ENCODE measurements around the gene IPP. TPM values are rescaled to one million over a fixed set of nuclear protein-coding genes. Genes with fewer than 3 reads are reported as not detected.
A peak's percentile ranks its signal among the peaks of the same experiment; 100 is the strongest.
"Not testable (repeated sequence)": the region's sequence is repeated elsewhere in the genome, so short reads cannot be mapped to it uniquely, and the experiment has no call there.

IPP gene
- total RNA-seq (2014; rRNA removed; shearing (Covaris generic)): 7.3 and 9.6 TPM in 2 replicates

DNA sequence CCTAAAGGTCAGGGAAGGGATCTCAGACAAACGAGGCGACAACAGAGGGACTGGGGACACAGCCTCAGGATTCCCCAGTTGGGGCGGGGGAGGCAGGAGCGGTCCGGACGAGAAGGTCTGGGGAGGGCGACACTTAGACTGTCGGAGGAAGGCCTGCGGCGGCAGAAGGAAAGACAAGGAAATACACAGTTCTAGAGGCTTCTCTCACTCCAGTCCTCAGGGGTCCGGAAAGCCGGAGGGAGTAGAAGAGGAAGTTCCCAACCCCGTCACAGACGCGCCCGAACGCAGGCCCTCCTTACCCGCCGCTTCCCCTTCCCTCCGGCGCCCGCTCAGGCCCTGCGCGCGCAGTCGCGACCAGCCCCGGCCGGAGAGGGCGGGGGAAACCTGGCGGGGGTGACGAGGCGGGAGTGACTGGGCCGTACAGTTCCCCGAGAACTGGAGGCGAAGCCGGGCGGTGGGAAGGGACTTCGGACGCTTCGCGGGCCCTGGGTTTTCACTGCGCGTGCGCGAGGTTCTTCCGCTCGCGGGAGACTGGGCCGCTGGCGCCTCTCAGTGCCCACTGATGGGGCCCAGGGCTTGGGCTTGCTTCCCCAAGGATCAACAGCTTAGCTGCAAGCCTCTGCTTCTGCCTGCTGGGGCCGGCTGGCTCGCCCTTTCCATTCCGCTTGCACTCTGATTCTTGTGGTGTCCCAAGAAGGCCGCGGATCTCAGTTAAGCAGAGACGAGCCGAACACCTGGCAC lies at the start of gene IPP:
TSS of gene IPP (minus strand) at position 356 of the 741 bp plus-strand sequence. CDS start 4,242 bp downstream, outside the sequence.
- peak; percentile 95 for DNase-seq (ENCODE audit: low spot score)

DNA sequence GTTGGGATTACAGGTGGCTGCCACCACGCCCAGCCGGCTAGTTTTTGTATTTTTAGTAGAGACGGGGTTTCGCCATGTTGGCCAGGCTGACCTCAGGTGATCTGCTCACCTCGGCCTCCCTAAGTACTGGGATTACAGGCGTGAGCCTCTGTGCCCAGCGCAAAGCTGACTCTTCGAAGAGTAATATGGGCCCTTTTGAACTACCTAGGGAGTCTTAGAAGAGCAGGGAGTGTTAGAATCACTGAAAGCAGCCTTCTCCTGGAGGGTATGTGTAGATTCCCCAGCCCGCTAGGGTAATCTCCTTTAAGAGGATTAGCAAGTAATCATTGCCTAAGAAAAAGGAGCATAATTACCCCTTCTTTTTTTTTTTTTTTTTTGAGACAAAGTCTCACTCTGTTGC lies 46.5 kb upstream of the IPP start:
- no peak for DNase-seq (ENCODE audit: low spot score)

DNA sequence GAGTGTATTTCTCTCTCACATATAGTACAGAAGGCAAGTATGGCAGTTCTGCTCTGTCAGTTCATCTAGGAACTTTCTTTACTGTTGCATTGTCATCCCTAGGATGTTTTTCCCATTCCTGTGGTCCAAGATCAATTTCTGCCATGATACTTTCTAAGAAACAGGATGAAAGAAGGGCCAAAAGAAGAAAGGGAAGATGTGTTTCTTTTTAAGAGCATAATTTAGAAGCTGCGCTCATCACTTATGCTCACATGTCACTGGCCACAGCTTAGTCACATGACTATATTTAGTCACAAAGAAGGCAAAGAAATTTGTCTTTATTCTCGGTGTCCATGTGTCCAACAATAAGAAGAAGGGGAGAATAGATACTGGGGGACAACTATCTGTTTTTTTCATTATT lies 45.9 kb upstream of the IPP start:
- DNase-seq (ENCODE audit: low spot score): no peak

DNA sequence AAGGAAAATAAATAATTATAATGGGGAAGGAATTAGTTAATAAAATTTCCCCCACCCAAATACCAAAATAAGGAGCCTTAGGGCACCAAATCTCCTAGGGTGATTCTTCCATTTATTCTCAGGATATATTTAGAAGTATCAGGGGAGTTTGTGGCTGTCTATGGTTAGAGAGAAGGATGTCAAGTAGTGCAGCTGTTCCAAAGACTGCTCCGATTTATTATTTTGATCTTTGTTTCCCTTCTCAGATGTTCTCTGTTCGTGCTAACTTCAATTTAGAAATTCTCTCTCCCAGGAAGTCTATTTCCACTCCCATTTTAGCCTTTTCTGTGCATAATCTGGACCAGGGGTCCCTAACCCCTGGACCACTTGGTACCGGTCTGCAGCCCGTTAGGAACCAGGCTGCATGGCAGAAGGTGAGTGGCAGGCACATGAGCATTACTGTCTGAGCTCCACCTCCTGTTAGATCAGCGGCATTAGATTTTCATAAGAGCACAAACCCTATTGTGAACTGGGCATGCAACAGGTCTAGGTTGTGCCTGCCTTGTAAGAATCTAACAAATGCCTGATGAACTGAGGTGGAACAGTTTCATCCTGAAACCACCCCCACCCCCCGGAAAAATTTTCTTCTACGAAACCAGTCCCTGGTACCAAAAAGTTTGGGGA lies 43.6 kb upstream of the IPP start:
- no peak for DNase-seq (ENCODE audit: low spot score)

DNA sequence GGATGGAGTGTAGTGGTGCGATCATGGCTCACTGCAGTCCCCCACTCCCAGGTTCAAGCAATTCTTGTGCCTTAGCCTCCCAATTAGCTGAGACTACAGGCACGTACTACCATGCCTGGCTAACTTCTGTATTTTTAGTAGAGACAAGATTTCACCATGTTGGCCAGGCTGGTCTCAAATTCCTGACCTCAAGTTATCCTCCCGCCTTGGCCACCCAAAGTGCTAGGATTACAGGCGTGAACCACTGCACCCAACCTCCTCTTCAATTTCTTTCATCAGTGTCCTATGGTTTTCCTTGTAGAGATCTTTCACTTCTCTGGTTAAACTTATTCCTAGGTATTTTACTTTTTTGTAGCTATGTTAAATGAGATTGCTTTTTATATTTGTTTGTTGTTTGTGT lies 42.3 kb upstream of the IPP start:
- DNase-seq (ENCODE audit: low spot score): no peak

GRCh38 chr1:45789601-45790000 lies 39.1 kb upstream of the IPP start:
- DNase-seq (ENCODE audit: low spot score): no peak

DNA sequence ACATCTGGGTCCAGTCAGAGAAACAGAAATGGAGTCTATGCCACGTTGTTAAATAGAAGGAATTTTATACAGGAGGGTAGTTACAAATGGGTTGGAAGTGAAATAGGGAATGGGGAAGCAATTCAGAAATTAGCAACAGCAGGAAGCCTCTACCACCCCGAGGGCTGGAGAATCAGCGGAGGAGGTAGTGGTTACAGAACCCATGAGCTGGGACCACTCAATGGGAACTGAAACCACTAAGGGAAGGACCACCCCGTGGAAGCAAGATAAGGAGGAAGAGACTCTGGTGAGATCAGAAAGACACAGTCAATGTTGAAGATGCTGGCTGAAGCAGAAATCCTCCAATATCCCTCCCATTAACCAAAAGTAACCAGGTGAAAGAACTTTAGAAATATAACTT lies 37.5 kb upstream of the IPP start:
- DNase-seq (ENCODE audit: low spot score): no peak

- no peak for DNase-seq (ENCODE audit: low spot score)
These were observed 35.1 kb upstream of the IPP start for GRCh38 chr1:45785583-45785982.

- DNase-seq (ENCODE audit: low spot score): no peak
These were observed 25.3 kb upstream of the IPP start for GRCh38 chr1:45775794-45776193.

GRCh38 chr1:45772971-45773370 lies 22.5 kb upstream of the IPP start:
- DNase-seq (ENCODE audit: low spot score): no peak

GRCh38 chr1:45769261-45769932 lies 18.9 kb upstream of the IPP start:
- peak; percentile 61 for DNase-seq (ENCODE audit: low spot score)

DNA sequence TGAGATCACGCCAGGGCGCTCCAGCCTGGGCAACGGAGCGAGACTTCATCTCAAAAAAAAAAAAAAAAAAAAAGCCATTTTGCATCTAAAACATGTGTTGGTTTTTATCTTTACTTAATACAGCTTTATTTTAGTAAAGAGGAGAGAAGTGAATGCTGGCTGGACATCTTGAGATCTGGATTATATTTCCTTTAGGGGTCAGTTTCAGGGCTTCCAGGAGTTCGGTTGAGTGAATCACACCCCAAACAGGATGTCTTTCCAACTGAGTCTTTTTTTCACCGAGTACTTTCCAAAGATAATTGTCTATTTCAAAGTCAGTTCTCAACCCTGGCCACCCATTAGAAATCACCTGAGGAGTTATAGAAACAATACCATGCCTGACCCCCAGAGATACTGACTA lies 16.6 kb upstream of the IPP start:
- no peak for DNase-seq (ENCODE audit: low spot score)

- no peak for DNase-seq (ENCODE audit: low spot score)
These were observed 15.7 kb upstream of the IPP start for GRCh38 chr1:45765999-45766792.

- no peak for DNase-seq (ENCODE audit: low spot score)
These were observed 11.8 kb upstream of the IPP start for GRCh38 chr1:45762291-45762690.

DNA sequence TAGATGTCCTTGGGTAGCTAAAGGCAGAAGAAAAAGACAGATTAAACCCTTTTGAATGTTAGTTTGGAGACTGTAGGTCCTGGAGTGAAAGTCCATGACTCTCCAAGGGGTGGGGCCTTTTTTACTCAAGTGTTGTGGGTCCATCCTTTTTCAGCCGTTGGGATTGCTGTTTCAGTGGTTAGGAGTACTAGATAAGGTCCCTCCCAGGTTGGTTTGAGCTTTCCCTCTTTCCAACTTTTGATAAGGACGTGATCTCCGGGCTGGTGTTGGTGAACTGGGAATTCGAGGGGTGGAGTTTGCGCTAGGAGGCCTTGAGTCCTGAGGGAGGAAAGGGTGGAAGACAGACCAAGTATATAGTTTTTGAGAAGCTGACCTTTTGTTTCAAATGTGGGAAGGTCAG lies 5.2 kb upstream of the IPP start:
- no peak for DNase-seq (ENCODE audit: low spot score)

DNA sequence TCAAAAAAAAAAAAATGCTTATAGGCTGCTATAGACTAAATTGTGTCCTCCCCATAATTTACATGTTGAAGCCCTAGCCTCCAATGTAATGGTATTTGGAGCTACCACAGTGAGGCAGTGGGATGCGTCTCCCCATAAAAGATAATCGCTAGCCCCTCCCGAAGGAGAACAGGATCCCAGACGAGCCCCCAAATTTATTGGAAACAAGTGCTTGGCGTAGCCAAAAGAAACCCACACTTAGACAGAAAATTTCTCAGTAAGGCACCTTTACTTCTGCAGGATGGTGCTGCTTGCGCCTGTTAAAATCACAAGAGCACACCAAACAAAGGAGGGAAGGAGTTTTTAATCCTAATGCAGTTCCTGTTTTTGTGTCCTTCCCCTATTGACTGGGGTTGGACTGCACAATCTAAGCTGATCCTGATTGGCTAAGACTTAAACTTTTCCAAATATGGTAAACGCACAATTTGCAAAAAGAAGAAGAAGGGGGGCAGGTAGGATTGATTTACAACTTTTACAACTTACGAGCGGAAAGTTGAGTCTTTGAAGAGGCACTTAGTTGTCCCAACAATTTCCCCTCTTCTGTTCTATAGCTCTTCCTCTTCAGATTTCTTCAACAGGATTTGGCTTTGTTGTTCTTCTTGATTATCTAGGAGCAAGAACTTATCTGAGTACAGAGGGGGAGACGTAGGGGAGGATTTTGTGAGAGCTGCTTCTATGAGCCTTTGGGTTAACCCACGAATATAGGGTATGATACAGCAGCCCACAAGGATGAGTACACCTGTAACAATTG lies 3.0 kb upstream of the IPP start:
- no peak for DNase-seq (ENCODE audit: low spot score)

DNA sequence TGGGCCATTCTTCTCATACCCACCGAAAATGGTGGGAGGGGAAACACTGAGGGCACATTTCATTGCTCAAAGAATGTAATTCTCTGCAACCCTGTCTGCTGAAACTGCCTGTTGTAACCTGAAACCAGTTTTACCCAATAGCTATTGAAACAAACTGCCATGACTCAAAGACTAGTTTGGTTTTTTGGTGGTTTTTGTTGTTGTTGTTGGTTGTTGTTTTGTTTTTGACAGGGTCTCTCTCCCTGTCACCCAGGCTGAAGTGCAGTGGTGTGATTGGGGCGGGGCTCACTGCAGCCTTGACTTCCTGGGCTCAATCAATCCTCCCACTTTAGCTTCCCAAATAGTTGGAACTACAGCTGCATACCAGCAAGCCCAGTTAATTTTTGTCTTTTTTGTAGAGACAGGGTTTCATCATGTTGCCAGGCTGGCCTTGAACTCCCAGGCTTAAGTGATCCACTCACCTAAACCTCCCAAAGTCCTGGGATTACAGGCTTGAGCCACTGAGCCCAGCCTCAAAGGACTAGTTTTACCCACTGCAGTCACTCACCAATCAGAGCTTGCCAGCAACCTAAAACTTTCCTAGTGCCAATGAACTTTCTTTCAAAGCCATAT lies 2.1 kb upstream of the IPP start:
- no peak for DNase-seq (ENCODE audit: low spot score)

- DNase-seq (ENCODE audit: low spot score): no peak
These were observed 1.6 kb upstream of the IPP start for GRCh38 chr1:45752014-45752413.

DNA sequence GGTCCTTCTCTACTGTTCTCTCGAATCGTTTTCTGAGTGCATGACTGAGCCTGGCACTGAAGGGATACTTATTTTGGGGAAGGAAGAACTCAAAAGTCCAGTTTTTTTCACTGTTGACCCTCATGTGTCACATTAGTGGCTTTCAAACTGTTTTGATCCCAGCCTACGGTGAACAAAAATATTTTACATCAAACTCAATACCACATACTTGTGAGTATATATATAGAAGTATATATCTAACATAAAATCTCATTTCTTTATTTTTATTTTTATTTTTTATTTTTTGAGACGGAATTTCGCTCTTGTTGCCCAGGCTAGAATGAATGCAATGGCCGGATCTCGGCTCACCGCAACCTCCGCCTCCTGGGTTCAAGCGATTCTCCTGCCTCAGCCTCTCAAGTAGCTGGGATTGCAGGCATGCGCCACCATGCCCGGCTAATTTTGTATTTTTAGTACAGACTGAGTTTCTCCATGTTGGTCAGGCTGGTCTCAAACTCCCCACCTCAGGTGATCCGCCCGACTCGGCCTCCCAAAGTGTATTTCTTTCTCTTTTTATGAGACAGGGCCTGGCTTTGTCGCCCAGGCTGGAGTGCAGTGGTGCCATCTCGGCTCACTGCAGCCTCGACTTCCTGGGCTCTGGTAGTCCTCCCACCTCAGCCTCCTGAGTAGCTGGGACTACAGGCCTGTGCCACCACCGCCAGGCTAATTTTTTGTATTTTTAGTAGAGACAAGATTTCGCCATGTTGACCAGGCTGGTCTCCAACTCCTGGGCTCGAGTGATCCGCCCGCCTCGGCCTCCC lies 786 bp upstream of the IPP start:
- DNase-seq (ENCODE audit: low spot score): not testable (repeated sequence)

DNA sequence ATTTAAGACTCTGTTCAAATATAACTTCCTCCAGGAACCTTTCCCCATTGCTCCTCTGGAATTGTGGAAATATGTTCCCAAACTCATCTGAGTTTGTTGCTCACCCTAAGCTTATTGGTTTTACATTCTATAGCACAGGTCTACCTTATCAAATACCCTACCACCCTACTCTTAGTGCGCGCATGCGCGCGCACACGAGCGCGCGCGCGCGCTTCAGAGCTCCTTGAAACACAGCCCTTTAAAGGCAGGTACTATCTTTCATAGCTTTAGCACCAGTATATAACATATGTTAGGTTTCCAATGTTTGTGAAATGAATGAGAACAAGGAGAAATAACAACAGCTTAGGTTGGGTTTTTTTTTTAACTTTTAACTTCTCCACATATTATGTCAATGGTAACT lies 3.5 kb downstream of the IPP start:
- no peak for DNase-seq (ENCODE audit: low spot score)

Measured in H4 (cell line).